Stomach (tissue), 4 donors: Measurements from ENCODE around the gene IFI30.

ENCODE experiments used
- EP300 ChIP-seq: sonication (generic); formaldehyde crosslinking; IDR thresholded peaks from one replicate; pipeline ENCODE4 v1.6.1; 2017; ENCODE audit warnings: antibody characterized with exemption
- POLR2AphosphoS5 ChIP-seq, 3 donors: sonication (generic); formaldehyde crosslinking; IDR thresholded peaks; one replicate each; pipeline ENCODE4 v1.6.1; 2016; ENCODE audit warnings: antibody characterized with exemption in 3 of 3
- TF ChIP-seq, protein P1 (sequence below), 7 experiments: fragments of 450-650 bp in 4 of 7; fragments of 200-600 bp in 3 of 7; sonication (generic) in 3 of 7; IDR thresholded peaks; one replicate each; pipeline ENCODE4 v1.5.1; 2016 to 2019; ENCODE audit warnings: antibody characterized with exemption in 7 of 7, control low read depth in 2 of 7, mild to moderate bottlenecking in 1 of 7

DNA sequence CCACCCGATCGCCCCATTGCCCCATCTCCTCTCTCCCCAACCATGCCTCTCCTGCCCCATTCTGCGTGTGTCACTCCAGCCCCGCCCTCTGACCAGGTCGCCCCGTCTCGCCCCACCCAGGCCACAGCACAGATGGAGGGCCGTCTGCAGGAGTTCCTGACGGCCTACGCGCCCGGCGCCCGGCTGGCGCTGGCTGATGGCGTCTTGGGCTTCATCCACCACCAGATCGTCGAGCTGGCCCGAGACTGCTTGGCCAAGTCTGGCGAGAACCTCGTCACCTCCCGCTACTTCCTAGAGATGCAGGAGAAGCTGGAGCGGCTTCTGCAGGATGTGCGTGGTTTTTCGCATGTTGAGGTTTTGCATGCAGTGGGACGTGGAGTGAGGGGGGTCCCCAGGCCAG is 49.8 kb upstream of the IFI30 start:
- TF ChIP-seq, protein P1, sequence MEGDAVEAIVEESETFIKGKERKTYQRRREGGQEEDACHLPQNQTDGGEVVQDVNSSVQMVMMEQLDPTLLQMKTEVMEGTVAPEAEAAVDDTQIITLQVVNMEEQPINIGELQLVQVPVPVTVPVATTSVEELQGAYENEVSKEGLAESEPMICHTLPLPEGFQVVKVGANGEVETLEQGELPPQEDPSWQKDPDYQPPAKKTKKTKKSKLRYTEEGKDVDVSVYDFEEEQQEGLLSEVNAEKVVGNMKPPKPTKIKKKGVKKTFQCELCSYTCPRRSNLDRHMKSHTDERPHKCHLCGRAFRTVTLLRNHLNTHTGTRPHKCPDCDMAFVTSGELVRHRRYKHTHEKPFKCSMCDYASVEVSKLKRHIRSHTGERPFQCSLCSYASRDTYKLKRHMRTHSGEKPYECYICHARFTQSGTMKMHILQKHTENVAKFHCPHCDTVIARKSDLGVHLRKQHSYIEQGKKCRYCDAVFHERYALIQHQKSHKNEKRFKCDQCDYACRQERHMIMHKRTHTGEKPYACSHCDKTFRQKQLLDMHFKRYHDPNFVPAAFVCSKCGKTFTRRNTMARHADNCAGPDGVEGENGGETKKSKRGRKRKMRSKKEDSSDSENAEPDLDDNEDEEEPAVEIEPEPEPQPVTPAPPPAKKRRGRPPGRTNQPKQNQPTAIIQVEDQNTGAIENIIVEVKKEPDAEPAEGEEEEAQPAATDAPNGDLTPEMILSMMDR (IDR thresholded peaks at IDR 0.05): no peak
- TF ChIP-seq POLR2AphosphoS5 (IDR thresholded peaks at IDR 0.05) (no peak), EP300 (no peak)
